GM18498 (cell line): ENCODE measurements around the gene P2RY14.
"Not testable (repeated sequence)": the region's sequence is repeated elsewhere in the genome, so short reads cannot be mapped to it uniquely, and the experiment has no call there.

Source experiments
- ATAC-seq: cut with Tn5 transposase; IDR thresholded peaks from one replicate; pipeline ENCODE4 v1.9.1; 2021; ENCODE audit warnings: mild to moderate bottlenecking, moderate library complexity; ENCODE audit not compliant: unreplicated experiment

Gene P2RY14

DNA sequence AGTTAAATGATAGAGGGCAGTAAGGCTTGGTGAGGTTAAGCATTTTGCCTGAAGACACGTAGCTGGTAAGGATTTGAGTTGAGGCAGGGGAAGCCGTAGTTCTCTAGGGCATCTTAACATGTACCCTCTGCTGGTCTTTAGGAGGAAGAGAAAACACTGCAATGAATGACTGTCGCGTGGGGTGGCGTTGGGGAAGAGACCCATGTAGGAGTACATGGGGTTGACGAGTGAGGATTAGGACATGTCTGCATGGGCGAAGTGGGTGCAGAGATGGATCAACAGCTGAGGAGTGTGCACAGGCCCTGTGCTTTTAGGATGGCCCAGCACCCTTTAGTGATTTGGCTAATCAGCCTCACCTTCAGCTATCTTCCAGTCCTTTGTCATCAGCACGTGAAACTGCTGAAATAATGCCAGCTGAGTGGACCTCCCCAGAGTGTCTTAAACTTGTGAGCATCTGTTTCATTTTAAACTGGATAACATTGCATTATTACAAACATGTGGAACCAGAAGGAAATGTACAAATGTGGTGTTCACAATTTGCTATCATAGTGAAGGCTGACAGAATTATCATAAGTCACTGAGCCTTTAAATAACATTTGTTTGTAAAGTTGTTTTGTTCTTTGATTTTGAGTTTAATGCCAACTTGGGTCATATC, 15.3 kb downstream of the P2RY14 start:
- no peak for ATAC-seq

DNA sequence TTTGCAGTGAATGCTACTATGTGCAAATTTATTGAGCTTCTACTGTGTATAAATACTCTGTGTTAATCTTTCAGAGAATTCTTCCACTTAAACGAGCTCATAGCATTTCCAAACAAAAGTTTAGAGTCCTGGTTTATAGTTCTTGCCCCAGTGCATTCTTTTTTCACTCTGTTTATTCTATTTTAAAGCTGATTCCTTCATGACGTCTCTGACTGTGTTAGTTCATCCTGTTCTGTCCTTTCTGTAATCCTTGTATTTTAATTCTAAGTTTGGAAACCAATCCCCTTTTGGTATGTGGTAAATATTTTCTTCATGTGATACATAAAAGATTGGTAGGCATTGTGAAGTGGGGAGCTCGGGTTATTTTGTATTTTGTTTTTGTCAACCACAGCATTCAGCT, 18.7 kb downstream of the P2RY14 start:
- no peak for ATAC-seq

DNA sequence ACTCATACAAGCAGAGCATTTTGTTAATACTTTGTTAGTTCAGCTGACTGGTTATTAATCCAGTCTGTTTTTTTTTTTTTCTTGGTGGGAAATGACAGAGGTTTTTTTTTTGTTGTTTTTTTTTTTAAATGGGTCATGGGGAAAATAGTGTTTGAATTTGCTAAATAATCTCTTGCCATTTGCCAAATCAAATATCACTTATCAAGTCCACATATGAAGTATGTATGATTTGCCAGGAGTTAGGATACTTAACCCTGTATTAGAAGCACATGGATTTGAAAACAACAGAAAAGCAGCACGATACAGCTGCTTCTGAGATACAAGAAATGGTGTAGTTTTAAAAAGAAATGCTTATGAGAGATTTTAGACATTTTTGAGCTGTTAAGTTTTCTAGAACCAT, 21.6 kb downstream of the P2RY14 start:
- ATAC-seq: no peak

GRCh38 chr3:151248772-151249337, 29.5 kb downstream of the P2RY14 start:
- ATAC-seq: no peak

DNA sequence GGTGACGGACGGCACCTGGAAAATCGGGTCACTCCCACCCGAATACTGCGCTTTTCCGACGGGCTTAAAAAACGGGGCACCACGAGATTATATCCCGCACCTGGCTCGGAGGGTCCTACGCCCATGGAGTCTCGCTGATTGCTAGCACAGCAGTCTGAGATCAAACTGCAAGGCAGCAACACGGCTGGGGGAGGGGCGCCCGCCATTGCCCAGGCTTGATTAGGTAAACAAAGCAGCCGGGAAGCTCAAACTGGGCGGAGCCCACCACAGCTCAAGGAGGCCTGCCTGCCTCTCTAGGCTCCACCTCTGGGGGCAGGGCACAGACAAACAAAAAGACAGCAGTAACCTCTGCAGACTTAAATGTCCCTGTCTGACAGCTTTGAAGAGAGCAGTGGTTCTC, 36.3 kb downstream of the P2RY14 start:
- not testable (repeated sequence) for ATAC-seq

DNA sequence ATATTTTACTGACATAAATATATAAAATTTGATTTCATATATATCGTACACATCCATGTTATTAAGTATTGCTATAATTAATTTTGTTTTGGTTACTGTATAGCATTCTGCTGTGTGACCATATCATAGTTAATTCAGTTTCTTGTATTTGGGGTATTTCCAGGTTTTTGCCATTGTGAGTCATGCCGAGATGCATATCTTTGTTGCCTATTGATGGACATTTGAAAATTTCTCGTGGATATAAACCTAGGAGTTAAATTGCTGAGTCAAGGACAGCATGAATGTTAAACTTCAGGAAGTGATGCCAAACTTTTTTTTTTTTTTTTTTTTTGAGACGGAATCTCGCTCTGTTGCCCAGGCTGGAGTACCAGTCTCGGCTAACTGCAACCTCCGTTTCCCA, 41.6 kb downstream of the P2RY14 start:
- no peak for ATAC-seq

DNA sequence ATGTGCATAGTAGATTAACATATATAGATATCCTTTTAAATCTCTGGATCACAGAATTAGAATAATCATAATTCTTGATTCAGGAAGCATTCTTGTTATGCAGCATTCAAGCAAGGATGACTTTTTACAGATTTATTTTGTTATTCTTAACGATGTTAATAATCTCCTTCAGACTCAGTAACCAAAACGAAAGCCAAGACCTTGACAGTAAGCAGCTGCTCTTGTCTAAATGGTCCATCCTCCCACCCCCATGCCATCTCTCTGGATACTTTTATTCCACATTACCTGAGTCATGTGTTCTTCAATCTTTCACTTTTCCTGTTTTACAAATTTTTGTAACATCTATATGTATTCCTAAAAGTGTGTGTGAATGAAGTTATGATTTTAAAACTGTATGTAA, 42.0 kb downstream of the P2RY14 start:
- no peak for ATAC-seq

- no peak for ATAC-seq
These were observed 43.5 kb downstream of the P2RY14 start for GRCh38 chr3:151234825-151235224.

GRCh38 chr3:151232991-151233390, 45.4 kb downstream of the P2RY14 start:
- ATAC-seq: no peak

GRCh38 chr3:151232403-151232802, 45.9 kb downstream of the P2RY14 start:
- not testable (repeated sequence) for ATAC-seq

GRCh38 chr3:151230646-151231045, 47.7 kb downstream of the P2RY14 start:
- ATAC-seq: peak; percentile 55

DNA sequence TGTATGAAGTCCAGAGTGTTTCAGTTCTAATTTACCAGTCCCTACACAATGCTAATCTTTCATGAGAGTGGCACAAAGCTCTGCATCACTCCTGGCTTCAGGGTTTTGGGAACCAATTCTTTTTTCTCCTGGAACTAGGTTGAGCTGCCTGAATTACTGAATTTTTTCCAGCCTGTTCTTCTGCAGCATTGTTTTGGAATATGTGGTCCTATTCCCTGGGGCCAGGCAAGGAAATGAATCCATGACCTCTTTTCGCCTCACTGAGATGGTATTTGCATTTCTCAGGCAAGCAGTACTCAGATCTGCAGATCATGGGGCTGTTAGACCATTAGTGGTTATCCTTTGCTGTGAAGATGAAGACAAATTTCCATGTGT, 49.7 kb downstream of the P2RY14 start:
- ATAC-seq: peak; percentile 23

DNA sequence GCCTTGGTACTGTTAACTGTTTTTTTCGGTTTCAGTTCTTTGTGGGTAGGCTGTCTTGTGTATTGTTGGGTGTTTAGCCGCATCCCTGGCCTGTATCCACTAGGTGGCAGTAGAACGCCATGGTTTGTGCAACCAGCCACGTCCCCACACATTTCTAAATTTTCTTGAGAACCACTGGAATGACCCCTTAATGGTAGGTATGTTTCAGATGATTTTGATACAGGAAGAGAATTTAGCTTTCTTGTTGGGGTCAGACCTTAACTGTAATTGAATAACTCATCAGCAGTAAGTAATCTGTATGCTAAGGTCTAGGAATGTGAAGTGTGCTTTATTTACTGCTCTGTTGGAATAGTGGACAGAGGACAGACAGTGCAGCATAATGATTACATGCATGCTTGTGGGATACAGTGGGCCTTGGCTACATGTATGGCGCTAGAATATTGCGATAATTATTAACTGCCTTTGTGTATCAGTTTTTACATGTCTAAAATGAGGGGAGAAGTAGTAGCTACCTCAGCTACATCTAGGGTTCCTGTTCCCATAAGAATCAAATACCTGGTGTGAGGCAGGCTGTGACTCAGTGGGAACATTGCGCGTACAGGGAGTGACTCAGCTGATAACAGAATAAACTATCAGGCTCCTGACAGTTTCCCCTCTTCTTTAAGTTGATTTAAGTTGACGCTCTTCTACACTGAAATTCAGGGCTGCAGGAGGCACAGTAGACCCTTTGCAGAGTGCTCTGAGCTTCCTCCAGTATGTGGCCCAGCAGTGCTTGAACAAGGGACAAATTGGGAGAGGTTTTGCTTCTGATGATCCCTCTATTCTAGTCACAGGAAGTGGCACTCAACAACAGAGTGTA, 50.3 kb downstream of the P2RY14 start:
- ATAC-seq: peak; percentile 86

DNA sequence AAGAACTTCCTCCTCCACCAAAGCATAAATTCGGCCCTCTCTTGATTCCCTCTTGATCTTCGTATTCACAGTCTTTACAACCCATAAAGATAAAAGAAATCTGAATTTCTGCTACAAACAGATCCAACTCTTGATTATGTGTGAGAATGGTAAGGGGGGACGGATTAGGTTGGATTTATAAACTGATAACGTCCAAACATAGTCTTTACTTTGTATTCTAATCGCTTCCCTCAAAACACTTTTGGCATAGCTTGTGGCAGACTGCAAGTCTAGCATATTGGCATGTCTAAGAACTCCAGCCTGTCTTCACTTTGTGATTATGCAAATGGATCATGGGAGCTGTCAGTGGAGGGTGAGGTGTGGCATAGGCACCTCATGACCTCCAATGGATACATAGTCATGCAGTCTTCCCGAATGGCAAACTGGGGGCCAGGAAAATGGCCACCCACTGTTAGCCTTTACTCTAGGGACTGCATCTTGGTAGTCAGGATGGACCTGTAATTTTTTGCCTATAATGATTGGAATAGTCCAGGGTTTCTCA, 51.0 kb downstream of the P2RY14 start:
- peak; percentile 41 for ATAC-seq

GRCh38 chr3:151226825-151227224, 51.5 kb downstream of the P2RY14 start:
- ATAC-seq: no peak

GRCh38 chr3:151226088-151226563, 52.2 kb downstream of the P2RY14 start:
- no peak for ATAC-seq

DNA sequence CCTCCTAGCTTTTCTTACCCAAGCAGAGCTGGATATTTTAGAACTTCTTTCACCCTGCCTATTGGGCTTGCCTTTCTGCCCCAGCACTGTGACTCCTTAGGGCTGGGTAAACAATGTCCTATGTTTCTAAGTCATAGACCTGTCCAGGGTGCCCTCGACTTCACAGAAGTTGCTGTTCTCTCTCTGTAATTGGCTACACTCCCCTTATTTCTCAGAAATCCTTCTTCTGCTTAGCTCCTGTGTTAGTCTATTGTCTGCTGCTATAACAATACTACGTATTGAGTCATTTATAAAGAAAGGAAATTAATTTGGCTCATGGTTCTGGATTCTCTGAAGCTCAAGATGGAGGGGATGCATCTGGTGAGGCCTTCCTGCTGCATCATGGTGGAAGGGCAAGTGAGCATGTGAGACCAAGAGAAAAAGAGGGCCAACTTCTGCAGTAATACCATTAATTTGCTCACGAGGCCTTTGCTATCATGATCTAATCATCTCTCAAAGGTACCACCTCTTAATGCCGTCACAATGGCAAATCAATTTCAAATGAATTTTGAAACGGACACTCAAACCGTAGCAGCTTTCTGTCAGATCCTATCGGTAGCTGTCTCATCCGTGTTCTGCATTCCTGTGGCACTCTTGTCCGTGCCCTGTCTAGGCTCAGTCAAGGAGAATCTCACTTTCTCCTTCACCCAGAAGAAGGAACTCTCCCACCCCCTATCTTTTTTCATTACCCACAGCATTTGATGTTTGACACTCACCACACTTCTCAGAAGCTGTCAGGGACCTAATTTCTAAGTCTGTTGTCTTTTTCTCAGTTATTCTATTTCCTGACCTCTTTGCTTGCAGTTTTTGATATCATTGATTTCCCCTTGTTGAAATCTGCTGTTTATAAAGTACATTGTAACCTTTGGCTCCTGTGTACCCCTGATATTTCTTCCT, 53.0 kb downstream of the P2RY14 start:
- no peak for ATAC-seq

DNA sequence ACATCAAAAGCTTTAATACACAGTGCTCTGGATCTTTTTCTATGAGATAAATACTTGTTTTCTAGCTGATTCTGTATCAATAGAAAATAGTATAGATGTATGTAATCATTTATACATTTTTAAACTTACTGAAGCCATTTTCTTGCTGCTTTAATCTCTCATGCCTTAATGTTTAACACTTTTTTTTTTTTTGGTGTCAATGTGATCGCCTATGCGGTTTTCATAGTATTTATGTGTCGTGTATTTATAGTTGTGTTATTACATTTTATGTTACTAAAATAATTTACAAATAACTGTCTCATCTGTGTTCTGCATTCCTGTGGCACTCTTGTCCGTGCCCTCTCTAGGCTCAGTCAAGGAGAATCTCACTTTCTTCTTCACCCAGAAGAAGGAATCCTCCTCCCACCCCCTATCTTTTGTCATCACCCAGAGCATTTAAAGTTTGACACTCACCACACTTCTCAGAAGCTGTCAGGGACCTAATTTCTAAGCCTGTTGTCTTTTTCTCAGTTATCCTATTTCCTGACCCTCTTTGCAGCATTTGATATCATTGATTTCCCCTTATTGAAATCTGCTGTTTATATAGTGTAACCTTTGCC, 54.0 kb downstream of the P2RY14 start:
- no peak for ATAC-seq

- no peak for ATAC-seq
These were observed 59.3 kb downstream of the P2RY14 start for GRCh38 chr3:151219056-151219455.

- no peak for ATAC-seq
These were observed 60.2 kb downstream of the P2RY14 start for GRCh38 chr3:151218136-151218535.
